ENCODE data around the gene HOXB7. TPM values are rescaled to one million over a fixed set of nuclear protein-coding genes. Genes with fewer than 3 reads are reported as not detected.

Gene HOXB7
- total RNA-seq, 1 experiment from 2014 or later, result 18.8 TPM

- no peak overlapping the region for H3K27ac ChIP-seq
- no peaks in the 10 kb centered on the region for H3K36me3 ChIP-seq
- no peaks in the 10 kb centered on the region for H3K9me3 ChIP-seq (replicated peaks)
- H3K4me3 ChIP-seq, result no peak overlapping the region
- H3K4me1 ChIP-seq, result peaks cover 21% of the 10 kb centered on the region
- H3K27me3 ChIP-seq, result no peaks in the 10 kb centered on the region
- no peak for DNase-seq
Measured at GRCh38 chr17:48583708-48584222, 27.1 kb downstream of the HOXB7 start.

- Histone ChIP-seq H3K27me3 (no peaks in the 10 kb centered on the region), H3K9me3 (replicated peaks) (no peaks in the 10 kb centered on the region), H3K27ac (no peak overlapping the region), H3K36me3 (no peaks in the 10 kb centered on the region), H3K4me3 (peak overlapping the region; percentile 58), H3K4me1 (peaks cover 13% of the 10 kb centered on the region)
- DNase-seq, result no peak
Measured at GRCh38 chr17:48582750-48583069, 28.1 kb downstream of the HOXB7 start.

- no peaks in the 10 kb centered on the region for H3K27me3 ChIP-seq
- no peak overlapping the region for H3K27ac ChIP-seq
- no peak for DNase-seq
- H3K4me3 ChIP-seq, result no peak overlapping the region
- H3K9me3 ChIP-seq (replicated peaks), result no peaks in the 10 kb centered on the region
- no peaks in the 10 kb centered on the region for H3K36me3 ChIP-seq
- 0 out of 2 replicates have a peak, but pooled peaks cover 4% of the 10 kb centered on the region for H3K4me1 ChIP-seq
Measured at GRCh38 chr17:48579760-48580554, 30.9 kb downstream of the HOXB7 start.

- Histone ChIP-seq H3K27ac (no peak overlapping the region), H3K4me3 (no peak overlapping the region), H3K4me1 (0 out of 2 replicates have a peak, but pooled peaks cover 4% of the 10 kb centered on the region), H3K36me3 (no peaks in the 10 kb centered on the region), H3K27me3 (no peaks in the 10 kb centered on the region), H3K9me3 (replicated peaks) (no peaks in the 10 kb centered on the region)
- DNase-seq, result no peak
Measured at GRCh38 chr17:48579471-48579759, 31.4 kb downstream of the HOXB7 start.

GRCh38 chr17:48578616-48579470 is 32.0 kb downstream of the HOXB7 start:
- peak overlapping the region; percentile 94 for H3K4me3 ChIP-seq
- no peak overlapping the region; the same call in 1 of the 2 replicates for H3K27ac ChIP-seq
- no peak for DNase-seq
- H3K27me3 ChIP-seq, result no peaks in the 10 kb centered on the region
- no peaks in the 10 kb centered on the region for H3K9me3 ChIP-seq (replicated peaks)
- no peaks in the 10 kb centered on the region for H3K36me3 ChIP-seq
- H3K4me1 ChIP-seq, result 0 out of 2 replicates have a peak, but pooled peaks cover 4% of the 10 kb centered on the region

GRCh38 chr17:48577946-48578615 is 32.7 kb downstream of the HOXB7 start, which contains the start of gene HOXB4:
TSS of gene HOXB4 (minus strand) at chr17:48578350. CDS start at chr17:48578319, 31 bp downstream.
- H3K4me3 ChIP-seq, result peak within 1 kb of the TSS; percentile 94
- no peaks in the 10 kb centered on the region for H3K9me3 ChIP-seq (replicated peaks)
- H3K4me1 ChIP-seq, result 0 out of 2 replicates have a peak, but pooled peaks cover 4% of the 10 kb centered on the region
- no peaks in the 10 kb centered on the region for H3K36me3 ChIP-seq
- peak within 1 kb of the TSS; percentile 42; the same call in 1 of the 2 replicates for H3K27ac ChIP-seq
- peak; percentile 80 to 82 for DNase-seq
- no peaks in the 10 kb centered on the region for H3K27me3 ChIP-seq

- Histone ChIP-seq H3K27me3 (no peaks in the 10 kb centered on the region), H3K4me3 (peak overlapping the region; percentile 94), H3K9me3 (replicated peaks) (no peaks in the 10 kb centered on the region), H3K27ac (peak overlapping the region; percentile 33; the same call in 1 of the 2 replicates), H3K36me3 (no peaks in the 10 kb centered on the region), H3K4me1 (0 out of 2 replicates have a peak, but pooled peaks cover 4% of the 10 kb centered on the region)
- peak; percentile 34 to 45 for DNase-seq
Measured at GRCh38 chr17:48577330-48577945, 33.4 kb downstream of the HOXB7 start.

GRCh38 chr17:48576479-48577309 is 34.1 kb downstream of the HOXB7 start:
- no peaks in the 10 kb centered on the region for H3K27me3 ChIP-seq

GRCh38 chr17:48575673-48576478 is 34.9 kb downstream of the HOXB7 start:
- DNase-seq, result no peak
- H3K4me3 ChIP-seq, result no peak overlapping the region
- no peak overlapping the region for H3K27ac ChIP-seq
- 0 out of 2 replicates have a peak, but pooled peaks cover 4% of the 10 kb centered on the region for H3K4me1 ChIP-seq
- H3K27me3 ChIP-seq, result no peaks in the 10 kb centered on the region
- no peaks in the 10 kb centered on the region for H3K36me3 ChIP-seq
- H3K9me3 ChIP-seq (replicated peaks), result no peaks in the 10 kb centered on the region

More at GRCh38 chr17:48576479-48577309, 34.1 kb downstream of the HOXB7 start:
- H3K27ac ChIP-seq, result no peak overlapping the region
- no peaks in the 10 kb centered on the region for H3K9me3 ChIP-seq (replicated peaks)
- H3K4me3 ChIP-seq, result peak overlapping the region; percentile 94
- H3K4me1 ChIP-seq, result 0 out of 2 replicates have a peak, but pooled peaks cover 4% of the 10 kb centered on the region
- H3K36me3 ChIP-seq, result no peaks in the 10 kb centered on the region
- DNase-seq, result no peak

- no peak for DNase-seq
- H3K27ac ChIP-seq, result no peak overlapping the region
- 0 out of 2 replicates have a peak, but pooled peaks cover 4% of the 10 kb centered on the region for H3K4me1 ChIP-seq
- no peaks in the 10 kb centered on the region for H3K27me3 ChIP-seq
- no peak overlapping the region for H3K4me3 ChIP-seq
- no peaks in the 10 kb centered on the region for H3K9me3 ChIP-seq (replicated peaks)
- H3K36me3 ChIP-seq, result no peaks in the 10 kb centered on the region
Measured at GRCh38 chr17:48575066-48575582, 35.7 kb downstream of the HOXB7 start.

GRCh38 chr17:48574505-48575065 is 36.2 kb downstream of the HOXB7 start:
- no peaks in the 10 kb centered on the region for H3K27me3 ChIP-seq
- DNase-seq, result no peak
- no peaks in the 10 kb centered on the region for H3K36me3 ChIP-seq
- H3K27ac ChIP-seq, result no peak overlapping the region
- no peak overlapping the region for H3K4me3 ChIP-seq
- H3K4me1 ChIP-seq, result 0 out of 2 replicates have a peak, but pooled peaks cover 4% of the 10 kb centered on the region
- H3K9me3 ChIP-seq (replicated peaks), result no peaks in the 10 kb centered on the region

GRCh38 chr17:48571826-48572417 is 38.9 kb downstream of the HOXB7 start:
- H3K4me3 ChIP-seq, result no peak overlapping the region
- H3K4me1 ChIP-seq, result 0 out of 2 replicates have a peak, but pooled peaks cover 6% of the 10 kb centered on the region
- DNase-seq, result no peak
- H3K36me3 ChIP-seq, result no peaks in the 10 kb centered on the region
- no peaks in the 10 kb centered on the region for H3K9me3 ChIP-seq (replicated peaks)
- H3K27ac ChIP-seq, result no peak overlapping the region
- H3K27me3 ChIP-seq, result no peaks in the 10 kb centered on the region

Data from SJCRH30 (cell line).